A204.1 (cell line): ENCODE measurements around the gene ZNF891.

Source experiments
- FAIRE-seq: peaks from 2 replicates; lab custom pipeline; 2012; peaks lifted over from hg19 to GRCh38; lab: Jason Lieb, UNC

ZNF891 gene

GRCh38 chr12:133061954-133062353, 68.1 kb downstream of the ZNF891 start:
- no peak for FAIRE-seq

- FAIRE-seq: no peak
Measured at GRCh38 chr12:133058203-133059113, 71.6 kb downstream of the ZNF891 start.

GRCh38 chr12:133057446-133057845, 72.6 kb downstream of the ZNF891 start:
- no peak for FAIRE-seq
